ENCODE measurements around the gene COX19.

GRCh38 chr7:986766-987751, 11.7 kb upstream of the COX19 start:
- TF ChIP-seq CTCF (IDR thresholded peaks at IDR 0.05 in 8 of 11, conservative IDR thresholded peaks at IDR 0.05 in 3 of 11) (no peak), POLR2A (IDR thresholded peaks at IDR 0.05) (no peak), POLR2AphosphoS5 (IDR thresholded peaks at IDR 0.05) (peak in 1 of 3 donors; percentile 30)

Measured in spleen (tissue), 7 donors.